ENCODE results near the gene EYA4.

EYA4 gene

DNA sequence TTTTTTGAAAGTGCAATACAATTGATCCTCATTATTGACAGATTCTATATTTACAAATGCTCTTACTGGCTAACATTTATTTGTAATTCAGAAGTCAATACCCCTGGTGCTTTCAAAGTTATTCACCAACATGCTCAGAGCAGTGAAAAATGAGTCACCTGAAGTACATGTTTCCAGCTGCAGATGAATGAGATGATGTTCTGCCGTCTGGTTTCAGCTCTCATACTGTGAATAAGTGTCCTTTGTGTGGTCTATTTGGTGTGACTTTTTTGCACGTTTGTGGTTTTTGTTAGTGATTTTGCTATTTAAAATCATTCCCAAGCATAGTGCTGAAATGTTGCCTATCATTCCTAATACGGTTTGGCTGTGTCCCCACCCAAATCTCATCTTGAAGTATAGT lies 22.3 kb upstream of the EYA4 start:
- Histone ChIP-seq H2BK15ac (ENCODE audit: low read length) (no peak overlapping the region), H3K4me2 (ENCODE audit: insufficient read depth, low read length, poor library complexity, severe bottlenecking) (no peak overlapping the region), H2AK5ac (ENCODE audit: low read depth, low read length) (no peak overlapping the region), H3K9me3 (replicated peaks in 1 of 2; ENCODE audit: control insufficient read depth in 2 of 2, insufficient read depth in 1 of 2, low read depth in 1 of 2, low read length in 2 of 2) (no peaks in the 10 kb centered on the region), H3K79me1 (ENCODE audit: low read depth, low read length) (no peaks in the 10 kb centered on the region), H3K23ac (ENCODE audit: low read depth, low read length, poor library complexity) (no peak overlapping the region), H3K9ac (ENCODE audit: low read depth, low read length, poor library complexity) (no peak overlapping the region), H3K14ac (ENCODE audit: low read length) (no peak overlapping the region), H2BK120ac (ENCODE audit: low read depth, low read length) (no peak overlapping the region), H3K4me1 (ENCODE audit: control insufficient read depth in 2 of 2, insufficient read depth in 1 of 2, low read depth in 1 of 2, low read length in 2 of 2) (no peaks in the 10 kb centered on the region), H2AFZ (ENCODE audit: low read length) (no peak overlapping the region), H2BK12ac (ENCODE audit: low read length) (no peak overlapping the region), H3K36me3 (replicated peaks in 1 of 2; ENCODE audit: control insufficient read depth in 2 of 2, insufficient read depth in 2 of 2, low read length in 2 of 2) (no peaks in the 10 kb centered on the region), H2BK5ac (ENCODE audit: low read length) (no peak overlapping the region), H3K4ac (ENCODE audit: low read length) (no peak overlapping the region), H4K91ac (ENCODE audit: low read depth, low read length, poor library complexity) (no peak overlapping the region), H3K27me3 (ENCODE audit: control insufficient read depth in 3 of 3, insufficient read depth in 3 of 3, low read depth in 1 of 3, low read length in 3 of 3) (no peaks in the 10 kb centered on the region), H4K8ac (ENCODE audit: low read depth, low read length) (no peak overlapping the region), H3K27ac (replicated peaks; ENCODE audit: low read length) (no peak overlapping the region), H3K4me3 (ENCODE audit: low read length in 2 of 2) (no peak overlapping the region), H3K18ac (ENCODE audit: low read length) (no peak overlapping the region)
- WGBS, 2 donors (ENCODE audit: extremely low coverage in 2 of 2, insufficient read length in 2 of 2, insufficient replicate concordance in 1 of 2), result no CpG with 5 or more reads among the region's 3 CpGs
- DNase-seq (ENCODE audit: low spot score), result no peak

- H3K36me3 ChIP-seq (replicated peaks in 1 of 2; ENCODE audit: control insufficient read depth in 2 of 2, insufficient read depth in 2 of 2, low read length in 2 of 2), result no peaks in the 10 kb centered on the region
- no peak overlapping the region for H3K9ac ChIP-seq (ENCODE audit: low read depth, low read length, poor library complexity)
- H3K23ac ChIP-seq (ENCODE audit: low read depth, low read length, poor library complexity), result no peak overlapping the region
- no peak overlapping the region for H2AFZ ChIP-seq (ENCODE audit: low read length)
- no peak overlapping the region for H4K8ac ChIP-seq (ENCODE audit: low read depth, low read length)
- no peak overlapping the region for H2AK5ac ChIP-seq (ENCODE audit: low read depth, low read length)
- H3K14ac ChIP-seq (ENCODE audit: low read length), result no peak overlapping the region
- no peaks in the 10 kb centered on the region for H3K4me1 ChIP-seq (ENCODE audit: control insufficient read depth in 2 of 2, insufficient read depth in 1 of 2, low read depth in 1 of 2, low read length in 2 of 2)
- H2BK12ac ChIP-seq (ENCODE audit: low read length), result no peak overlapping the region
- no peaks in the 10 kb centered on the region for H3K9me3 ChIP-seq (replicated peaks in 1 of 2; ENCODE audit: control insufficient read depth in 2 of 2, insufficient read depth in 1 of 2, low read depth in 1 of 2, low read length in 2 of 2)
- no peak overlapping the region for H4K91ac ChIP-seq (ENCODE audit: low read depth, low read length, poor library complexity)
- H2BK120ac ChIP-seq (ENCODE audit: low read depth, low read length), result no peak overlapping the region
- no peak overlapping the region for H3K18ac ChIP-seq (ENCODE audit: low read length)
- H3K79me1 ChIP-seq (ENCODE audit: low read depth, low read length), result no peaks in the 10 kb centered on the region
- H3K4ac ChIP-seq (ENCODE audit: low read length), result no peak overlapping the region
- no peak overlapping the region for H2BK15ac ChIP-seq (ENCODE audit: low read length)
- no peak overlapping the region for H3K4me2 ChIP-seq (ENCODE audit: insufficient read depth, low read length, poor library complexity, severe bottlenecking)
- H3K4me3 ChIP-seq (ENCODE audit: low read length in 2 of 2), result no peak overlapping the region
- H2BK5ac ChIP-seq (ENCODE audit: low read length), result no peak overlapping the region
- H3K27me3 ChIP-seq (ENCODE audit: control insufficient read depth in 3 of 3, insufficient read depth in 3 of 3, low read depth in 1 of 3, low read length in 3 of 3), result peaks cover 0 to 5% (median 0%) of the 10 kb centered on the region in 3 experiments
- no peak for DNase-seq (ENCODE audit: low spot score)
- no peak overlapping the region for H3K27ac ChIP-seq (replicated peaks; ENCODE audit: low read length)
- WGBS, 2 donors (ENCODE audit: extremely low coverage in 2 of 2, insufficient read length in 2 of 2, insufficient replicate concordance in 1 of 2), result no CpG with 5 or more reads among the region's 3 CpGs
These were observed 17.6 kb upstream of the EYA4 start for GRCh38 chr6:133223452-133224029.

- H3K36me3 ChIP-seq (replicated peaks in 1 of 2; ENCODE audit: control insufficient read depth in 2 of 2, insufficient read depth in 2 of 2, low read length in 2 of 2), result no peaks in the 10 kb centered on the region
- H4K91ac ChIP-seq (ENCODE audit: low read depth, low read length, poor library complexity), result no peak overlapping the region
- no peak overlapping the region for H3K14ac ChIP-seq (ENCODE audit: low read length)
- peaks cover 0 to 5% (median 0%) of the 10 kb centered on the region in 3 experiments for H3K27me3 ChIP-seq (ENCODE audit: control insufficient read depth in 3 of 3, insufficient read depth in 3 of 3, low read depth in 1 of 3, low read length in 3 of 3)
- no peak overlapping the region for H2AFZ ChIP-seq (ENCODE audit: low read length)
- no peak for DNase-seq (ENCODE audit: low spot score)
- no peak overlapping the region for H3K4me3 ChIP-seq (ENCODE audit: low read length in 2 of 2)
- no peaks in the 10 kb centered on the region for H3K9me3 ChIP-seq (replicated peaks in 1 of 2; ENCODE audit: control insufficient read depth in 2 of 2, insufficient read depth in 1 of 2, low read depth in 1 of 2, low read length in 2 of 2)
- H2BK12ac ChIP-seq (ENCODE audit: low read length), result no peak overlapping the region
- no peak overlapping the region for H3K27ac ChIP-seq (replicated peaks; ENCODE audit: low read length)
- no peaks in the 10 kb centered on the region for H3K4me1 ChIP-seq (ENCODE audit: control insufficient read depth in 2 of 2, insufficient read depth in 1 of 2, low read depth in 1 of 2, low read length in 2 of 2)
- H2BK5ac ChIP-seq (ENCODE audit: low read length), result no peak overlapping the region
- no peak overlapping the region for H4K8ac ChIP-seq (ENCODE audit: low read depth, low read length)
- H3K23ac ChIP-seq (ENCODE audit: low read depth, low read length, poor library complexity), result no peak overlapping the region
- H2BK120ac ChIP-seq (ENCODE audit: low read depth, low read length), result no peak overlapping the region
- WGBS, 2 donors (ENCODE audit: extremely low coverage in 2 of 2, insufficient read length in 2 of 2, insufficient replicate concordance in 1 of 2), result no CpG with 5 or more reads among the region's 2 CpGs
- H3K18ac ChIP-seq (ENCODE audit: low read length), result no peak overlapping the region
- no peak overlapping the region for H2BK15ac ChIP-seq (ENCODE audit: low read length)
- no peak overlapping the region for H3K9ac ChIP-seq (ENCODE audit: low read depth, low read length, poor library complexity)
- no peaks in the 10 kb centered on the region for H3K79me1 ChIP-seq (ENCODE audit: low read depth, low read length)
- no peak overlapping the region for H3K4ac ChIP-seq (ENCODE audit: low read length)
- no peak overlapping the region for H2AK5ac ChIP-seq (ENCODE audit: low read depth, low read length)
- no peak overlapping the region for H3K4me2 ChIP-seq (ENCODE audit: insufficient read depth, low read length, poor library complexity, severe bottlenecking)
These were observed 15.6 kb upstream of the EYA4 start for GRCh38 chr6:133225560-133225959.

DNA sequence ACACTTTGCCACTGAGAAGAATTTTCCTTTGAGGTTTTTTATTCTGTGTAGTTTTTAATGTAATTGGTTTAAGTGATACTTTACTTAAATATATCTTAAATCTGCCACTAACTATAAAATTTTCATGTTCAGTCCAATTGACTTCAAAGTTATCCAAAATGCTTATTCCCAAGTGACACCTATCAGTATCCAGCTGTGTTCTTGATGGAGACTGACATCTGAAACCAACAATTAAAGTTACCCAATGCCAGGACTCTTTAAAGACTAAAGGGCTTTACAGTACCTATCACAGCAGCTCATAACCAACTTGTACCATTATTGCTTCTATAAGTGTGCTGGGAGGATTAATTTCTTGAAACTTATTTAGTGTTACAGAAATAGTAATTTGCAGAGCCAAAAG lies 13.8 kb upstream of the EYA4 start:
- no peak overlapping the region for H2AFZ ChIP-seq (ENCODE audit: low read length)

More for the DNA sequence above, 13.8 kb upstream of the EYA4 start:
- Histone ChIP-seq H3K4ac (ENCODE audit: low read length) (no peak overlapping the region), H3K14ac (ENCODE audit: low read length) (no peak overlapping the region), H4K91ac (ENCODE audit: low read depth, low read length, poor library complexity) (no peak overlapping the region), H3K27me3 (ENCODE audit: control insufficient read depth in 3 of 3, insufficient read depth in 3 of 3, low read depth in 1 of 3, low read length in 3 of 3) (peaks cover 0 to 5% (median 0%) of the 10 kb centered on the region in 3 experiments), H3K4me2 (ENCODE audit: insufficient read depth, low read length, poor library complexity, severe bottlenecking) (no peak overlapping the region), H2BK5ac (ENCODE audit: low read length) (no peak overlapping the region), H2BK120ac (ENCODE audit: low read depth, low read length) (no peak overlapping the region), H3K79me1 (ENCODE audit: low read depth, low read length) (no peaks in the 10 kb centered on the region), H3K18ac (ENCODE audit: low read length) (no peak overlapping the region), H4K8ac (ENCODE audit: low read depth, low read length) (no peak overlapping the region), H2AK5ac (ENCODE audit: low read depth, low read length) (no peak overlapping the region), H3K4me3 (ENCODE audit: low read length in 2 of 2) (no peak overlapping the region), H3K27ac (replicated peaks; ENCODE audit: low read length) (no peak overlapping the region), H3K23ac (ENCODE audit: low read depth, low read length, poor library complexity) (no peak overlapping the region), H2BK15ac (ENCODE audit: low read length) (no peak overlapping the region), H2BK12ac (ENCODE audit: low read length) (no peak overlapping the region), H3K4me1 (ENCODE audit: control insufficient read depth in 2 of 2, insufficient read depth in 1 of 2, low read depth in 1 of 2, low read length in 2 of 2) (no peaks in the 10 kb centered on the region), H3K36me3 (replicated peaks in 1 of 2; ENCODE audit: control insufficient read depth in 2 of 2, insufficient read depth in 2 of 2, low read length in 2 of 2) (no peaks in the 10 kb centered on the region), H3K9ac (ENCODE audit: low read depth, low read length, poor library complexity) (no peak overlapping the region), H3K9me3 (replicated peaks in 1 of 2; ENCODE audit: control insufficient read depth in 2 of 2, insufficient read depth in 1 of 2, low read depth in 1 of 2, low read length in 2 of 2) (no peaks in the 10 kb centered on the region)
- no peak for DNase-seq (ENCODE audit: low spot score)
